ENCODE data around the gene ENGASE. TPM values are rescaled to one million over a fixed set of nuclear protein-coding genes. Genes with fewer than 3 reads are reported as not detected.

Gene ENGASE
- total and polyA plus RNA-seq, 5 experiments from 2014 or later: 1.6 to 165 (median 6.2) TPM

DNA sequence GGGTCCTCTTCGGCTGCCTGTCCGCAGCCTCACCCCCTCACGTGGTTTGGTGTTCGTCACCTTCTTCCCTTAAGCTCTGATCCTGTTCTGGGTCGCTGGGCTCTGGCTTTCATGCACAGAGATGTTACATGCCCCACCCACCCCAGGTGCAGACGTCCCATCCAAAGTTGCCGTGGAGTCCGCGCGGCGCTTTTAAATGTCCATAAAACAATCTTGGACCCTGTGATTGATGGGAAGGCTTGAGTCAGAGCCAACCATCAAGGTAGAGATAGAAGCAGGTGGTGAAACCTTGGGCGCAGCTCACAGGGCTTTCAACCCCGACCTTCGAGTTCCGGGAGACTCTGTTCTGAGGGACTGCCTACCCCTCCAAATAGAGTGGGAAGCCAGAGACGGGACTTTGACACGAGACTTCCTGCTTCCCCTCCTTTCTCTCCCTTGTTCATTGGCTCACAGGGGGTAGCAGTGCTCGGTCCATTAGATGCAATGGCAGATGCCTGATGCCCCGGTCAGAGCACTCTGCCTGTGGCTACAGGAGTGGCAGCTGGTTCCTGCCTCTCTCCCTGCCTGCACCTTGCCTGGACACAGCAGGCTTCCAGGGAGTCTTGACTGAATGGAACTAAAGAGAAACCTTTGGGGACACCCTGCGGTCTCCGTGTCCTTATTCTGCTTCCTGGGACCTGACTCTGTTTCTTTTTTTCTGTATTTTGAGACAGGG, 4.0 kb downstream of the ENGASE start:
- Mint-ChIP-seq H3K9me3 (no peaks in the 10 kb centered on the region), H3K4me3 (no peak overlapping the region), H3K27ac (peak overlapping the region in 2 of 10 donors; percentile 43 to 50), H3K27me3 (no peaks in the 10 kb centered on the region), H3K36me3 (peaks cover 0 to 53% (median 8%) of the 10 kb centered on the region in 3 donors), H3K4me1 (peaks cover 17 to 26% (median 22%) of the 10 kb centered on the region in 4 donors)
- POLR2A ChIA-PET: no interaction called here
- ATAC-seq (no peak), DNase-seq (no peak)

DNA sequence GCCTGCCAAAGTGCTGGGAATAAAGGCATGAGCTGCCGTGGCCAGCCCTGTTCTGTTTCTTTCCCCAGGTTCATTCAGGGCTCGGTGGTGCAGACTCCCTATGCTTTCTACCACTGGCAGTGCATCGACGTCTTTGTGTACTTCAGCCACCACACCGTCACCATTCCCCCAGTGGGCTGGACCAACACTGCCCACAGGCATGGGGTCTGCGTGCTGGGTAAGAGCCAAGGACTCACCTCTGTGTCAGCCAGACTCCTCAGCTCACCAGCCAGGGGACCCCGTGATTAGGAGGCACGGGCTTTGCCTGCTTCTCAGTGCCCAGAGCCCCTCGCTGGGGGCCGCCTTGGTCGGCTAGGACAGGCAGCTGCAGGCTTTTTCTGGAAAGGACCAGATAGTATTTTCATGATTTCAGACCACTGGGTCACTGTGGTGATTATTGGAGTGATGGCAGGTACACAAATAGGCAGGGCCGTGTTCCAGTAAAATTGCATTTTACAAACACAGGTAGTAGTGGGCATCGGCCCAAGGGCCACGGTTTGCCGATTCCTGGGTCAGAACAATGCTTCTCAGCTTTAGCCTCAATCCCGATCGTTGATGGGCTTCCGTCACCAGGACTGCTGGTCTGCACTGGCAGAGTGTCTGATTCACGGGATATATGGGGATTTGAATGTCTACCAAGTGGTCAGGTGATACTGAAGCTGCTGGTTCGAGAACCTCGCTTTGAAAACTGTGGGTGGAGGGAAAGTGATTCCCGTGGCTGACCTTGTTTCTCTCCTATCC, 5.0 kb downstream of the ENGASE start:
- Mint-ChIP-seq H3K27me3 (no peaks in the 10 kb centered on the region), H3K27ac (peak overlapping the region in 1 of 10 donors; percentile 6), H3K36me3 (peaks cover 0 to 56% (median 8%) of the 10 kb centered on the region in 3 donors), H3K4me1 (peaks cover 17 to 23% (median 20%) of the 10 kb centered on the region in 4 donors), H3K9me3 (no peaks in the 10 kb centered on the region), H3K4me3 (no peak overlapping the region)
- DNase-seq: no peak
- ATAC-seq: no peak
- POLR2A ChIA-PET: no interaction called here

DNA sequence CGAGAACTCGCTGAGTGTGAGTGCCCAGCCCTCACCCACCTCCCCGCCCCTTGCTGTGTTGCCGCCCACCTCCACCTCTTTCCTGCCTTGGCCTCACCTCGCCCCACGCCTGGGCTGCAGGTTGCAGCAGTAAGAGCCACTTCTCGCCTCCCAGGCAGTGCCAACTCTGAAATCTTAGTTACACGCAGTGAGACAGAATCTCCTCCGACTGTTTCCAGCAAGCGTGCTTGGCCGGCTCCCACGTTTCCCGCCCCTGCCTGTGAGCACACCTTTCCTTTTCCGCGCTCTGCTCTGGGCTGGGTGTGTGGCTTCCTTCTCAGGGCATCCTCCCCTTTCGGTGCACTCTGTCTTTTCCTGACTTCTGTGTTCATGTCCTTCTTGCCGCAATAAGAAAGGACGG, 5.7 kb downstream of the ENGASE start:
- peaks cover 16 to 21% (median 18%) of the 10 kb centered on the region in 4 donors for H3K4me1 Mint-ChIP-seq
- no peak overlapping the region for H3K4me3 Mint-ChIP-seq
- H3K27me3 Mint-ChIP-seq: no peaks in the 10 kb centered on the region
- H3K27ac Mint-ChIP-seq: peak overlapping the region in 3 of 10 donors; percentile 74 to 84 (median 82)
- POLR2A ChIA-PET: no interaction called here
- ATAC-seq (no peak), DNase-seq (no peak)
- no peaks in the 10 kb centered on the region for H3K9me3 Mint-ChIP-seq
- H3K36me3 Mint-ChIP-seq: peaks cover 0 to 60% (median 8%) of the 10 kb centered on the region in 3 donors

- Mint-ChIP-seq H3K36me3 (peaks cover 0 to 62% (median 8%) of the 10 kb centered on the region in 3 donors), H3K27me3 (no peaks in the 10 kb centered on the region), H3K4me3 (no peak overlapping the region), H3K4me1 (peaks cover 11 to 16% (median 13%) of the 10 kb centered on the region in 4 donors), H3K27ac (peak overlapping the region in 2 of 10 donors; percentile 74 to 84), H3K9me3 (no peaks in the 10 kb centered on the region)
- peak in 1 of 10 donors; percentile 42 for DNase-seq
- ATAC-seq: no peak
- POLR2A ChIA-PET: no interaction called here
These were observed 6.2 kb downstream of the ENGASE start for GRCh38 chr17:79080761-79081290.

DNA sequence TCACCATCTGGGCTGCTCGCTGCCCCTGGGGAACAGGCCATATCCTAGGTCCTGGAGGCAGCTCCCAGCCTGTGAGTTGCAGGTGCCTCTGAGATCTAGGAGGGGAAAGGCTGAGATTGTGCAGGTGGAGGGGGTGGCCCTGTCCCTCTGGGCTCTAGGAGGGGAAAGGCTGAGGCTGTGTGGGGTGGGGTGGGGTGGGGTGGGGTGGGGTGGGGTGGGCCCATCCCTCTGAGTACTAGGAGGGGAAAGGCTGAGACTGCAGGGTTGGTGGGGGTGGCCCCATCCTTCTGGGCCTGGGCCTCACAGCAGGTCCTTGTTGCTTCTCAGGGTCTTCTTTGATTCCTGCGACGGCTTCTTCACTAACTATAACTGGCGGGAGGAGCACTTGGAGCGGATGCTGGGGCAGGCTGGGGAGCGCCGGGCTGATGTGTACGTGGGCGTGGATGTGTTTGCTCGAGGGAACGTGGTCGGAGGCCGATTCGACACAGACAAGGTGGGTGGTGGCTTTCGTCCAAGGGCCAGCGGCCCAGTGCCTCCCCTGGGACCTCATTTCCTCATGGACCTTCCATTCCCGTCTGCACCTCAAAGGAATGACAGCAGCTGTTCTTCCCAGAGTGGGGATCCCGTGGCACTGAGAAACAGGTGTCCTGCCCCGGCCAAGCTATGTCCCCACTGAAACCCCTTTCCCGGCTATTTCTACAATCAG, 7.1 kb downstream of the ENGASE start:
- no peak overlapping the region for H3K4me3 Mint-ChIP-seq
- POLR2A ChIA-PET: interaction anchor here (0.6 kb wide), 1 partner anchor 17 kb away, joined by 3 read pairs; no protein-coding TSS in a partner anchor
- DNase-seq (no peak), ATAC-seq (no peak)
- H3K27me3 Mint-ChIP-seq: no peaks in the 10 kb centered on the region
- peaks cover 0 to 65% (median 8%) of the 10 kb centered on the region in 3 donors for H3K36me3 Mint-ChIP-seq
- H3K27ac Mint-ChIP-seq: peak overlapping the region in 2 of 10 donors; percentile 56 to 72
- no peaks in the 10 kb centered on the region for H3K9me3 Mint-ChIP-seq
- peaks cover 3 to 11% (median 9%) of the 10 kb centered on the region in 4 donors for H3K4me1 Mint-ChIP-seq

GRCh38 chr17:79082311-79083190, 7.9 kb downstream of the ENGASE start:
- H3K4me3 Mint-ChIP-seq: no peak overlapping the region
- no peaks in the 10 kb centered on the region for H3K9me3 Mint-ChIP-seq
- peak in 8 of 10 donors; percentile 31 to 58 (median 44) for DNase-seq
- ATAC-seq: peak; percentile 53 to 64
- H3K27ac Mint-ChIP-seq: no peak overlapping the region
- POLR2A ChIA-PET: interaction anchor here (0.6 kb wide), 1 partner anchor 17 kb away, joined by 3 read pairs; no protein-coding TSS in a partner anchor
- H3K4me1 Mint-ChIP-seq: peaks cover 2 to 11% (median 8%) of the 10 kb centered on the region in 4 donors
- no peaks in the 10 kb centered on the region for H3K27me3 Mint-ChIP-seq
- peaks cover 0 to 63% (median 8%) of the 10 kb centered on the region in 3 donors for H3K36me3 Mint-ChIP-seq

DNA sequence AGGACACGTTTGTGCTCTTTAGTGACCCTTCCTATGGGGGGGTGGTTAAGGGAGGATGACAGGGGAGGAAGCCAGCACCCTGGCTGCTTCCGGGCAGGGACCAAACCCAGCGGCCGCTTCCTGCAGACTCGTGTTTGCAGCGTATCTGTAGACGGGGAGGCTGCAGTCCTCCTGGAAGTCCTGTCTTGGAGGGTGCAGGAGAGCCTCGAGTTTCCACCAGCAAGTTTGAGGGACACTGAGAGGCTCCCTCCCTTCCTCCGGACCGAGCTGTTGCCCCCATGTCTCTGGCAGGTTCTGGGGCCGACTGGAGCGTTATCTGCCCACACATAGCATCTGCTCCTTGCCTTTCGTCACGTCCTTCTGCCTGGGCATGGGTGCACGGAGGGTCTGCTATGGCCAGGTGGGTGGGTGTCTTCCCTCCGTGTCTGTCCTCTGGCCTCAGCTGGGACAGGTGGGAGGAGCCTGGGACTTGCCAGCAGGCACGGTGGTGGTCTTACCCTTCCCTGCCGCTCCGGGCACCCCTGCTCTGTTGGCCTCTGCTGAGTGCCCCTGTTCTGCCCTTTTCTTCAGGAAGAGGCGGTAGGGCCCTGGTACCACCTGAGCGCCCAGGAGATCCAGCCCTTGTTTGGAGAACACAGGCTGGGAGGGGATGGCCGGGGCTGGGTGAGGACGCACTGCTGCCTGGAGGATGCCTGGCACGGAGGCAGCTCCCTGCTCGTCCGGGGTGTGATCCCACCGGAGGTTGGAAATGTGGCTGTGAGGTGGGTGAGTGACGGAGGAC, 8.8 kb downstream of the ENGASE start:
- Mint-ChIP-seq H3K9me3 (no peaks in the 10 kb centered on the region), H3K36me3 (peaks cover 0 to 56% (median 8%) of the 10 kb centered on the region in 3 donors), H3K27me3 (no peaks in the 10 kb centered on the region), H3K4me3 (no peak overlapping the region), H3K4me1 (peaks cover 2 to 11% (median 7%) of the 10 kb centered on the region in 4 donors), H3K27ac (no peak overlapping the region)
- POLR2A ChIA-PET: no interaction called here
- ATAC-seq (no peak), DNase-seq (no peak)

DNA sequence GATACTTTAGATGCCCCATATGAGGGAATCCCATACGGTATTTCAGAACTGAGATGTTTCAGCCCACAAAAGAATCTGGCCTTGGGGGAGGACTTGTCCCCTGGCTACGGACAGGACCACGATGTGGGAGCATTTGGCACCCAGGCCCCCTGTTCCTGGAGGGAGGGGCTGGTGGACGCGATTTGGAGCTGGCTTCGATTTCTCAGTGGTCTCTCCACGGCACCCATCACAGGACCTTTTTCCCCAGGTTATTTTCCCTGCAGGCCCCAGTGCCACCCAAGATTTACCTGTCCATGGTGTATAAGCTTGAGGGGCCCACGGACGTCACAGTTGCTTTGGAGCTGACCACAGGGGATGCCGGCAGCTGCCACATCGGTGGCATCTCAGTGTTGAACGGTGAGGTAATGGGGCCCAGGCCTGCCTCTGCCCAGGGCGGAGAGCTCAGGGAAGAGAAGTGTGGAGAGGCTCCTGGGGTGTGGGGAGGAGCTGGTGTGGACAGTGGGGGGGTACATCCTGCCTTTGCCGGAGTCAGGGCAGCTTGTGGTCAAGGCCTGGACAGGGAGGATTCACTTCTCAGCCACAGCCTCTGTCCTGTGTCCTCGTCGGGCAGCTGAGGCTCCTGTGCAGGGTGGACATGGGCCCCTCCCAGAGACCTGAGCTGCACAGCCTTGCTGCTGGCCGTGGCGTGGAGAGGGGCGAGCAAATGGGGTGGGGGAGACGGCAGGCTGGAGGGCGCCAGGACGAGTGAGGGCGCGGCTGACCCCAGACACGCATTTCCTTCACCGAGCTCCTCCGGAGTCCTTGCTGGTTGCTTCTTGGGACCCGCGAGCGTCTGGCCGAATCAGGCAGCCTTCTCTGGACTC, 9.9 kb downstream of the ENGASE start:
- no peak overlapping the region for H3K27ac Mint-ChIP-seq
- H3K27me3 Mint-ChIP-seq: no peaks in the 10 kb centered on the region
- H3K36me3 Mint-ChIP-seq: peaks cover 0 to 48% (median 5%) of the 10 kb centered on the region in 3 donors
- DNase-seq (no peak), ATAC-seq (no peak)
- H3K4me3 Mint-ChIP-seq: no peak overlapping the region
- POLR2A ChIA-PET: interaction anchor here (0.9 kb wide), 1 partner anchor 9 kb away, joined by 4 read pairs; no protein-coding TSS in a partner anchor
- H3K4me1 Mint-ChIP-seq: peaks cover 2 to 8% (median 4%) of the 10 kb centered on the region in 4 donors
- no peaks in the 10 kb centered on the region for H3K9me3 Mint-ChIP-seq

GRCh38 chr17:79085154-79085920, 10.7 kb downstream of the ENGASE start:
- peak in 1 of 10 donors; percentile 1 for DNase-seq
- POLR2A ChIA-PET: interaction anchor here (0.9 kb wide), 1 partner anchor 8 kb away, joined by 4 read pairs; no protein-coding TSS in a partner anchor
- no peak overlapping the region for H3K27ac Mint-ChIP-seq
- peaks cover 0 to 40% (median 4%) of the 10 kb centered on the region in 3 donors for H3K36me3 Mint-ChIP-seq
- ATAC-seq: no peak
- no peaks in the 10 kb centered on the region for H3K27me3 Mint-ChIP-seq
- no peak overlapping the region for H3K4me3 Mint-ChIP-seq
- H3K4me1 Mint-ChIP-seq: peaks cover 2 to 8% (median 4%) of the 10 kb centered on the region in 4 donors
- H3K9me3 Mint-ChIP-seq: no peaks in the 10 kb centered on the region

All from naive thymus-derived CD8-positive, alpha-beta T cell (primary cell).